HL-60/S4 (cell line): ENCODE results near the gene TCHP.

Source experiments
- in situ Hi-C: fragments of 300-500 bp; cut with MboI; formaldehyde crosslinking; loops from 2 replicates; pipeline ENCODE4 v1.14.3; 2022; ENCODE audit warnings: low sequenced_read_pairs

Gene TCHP

DNA sequence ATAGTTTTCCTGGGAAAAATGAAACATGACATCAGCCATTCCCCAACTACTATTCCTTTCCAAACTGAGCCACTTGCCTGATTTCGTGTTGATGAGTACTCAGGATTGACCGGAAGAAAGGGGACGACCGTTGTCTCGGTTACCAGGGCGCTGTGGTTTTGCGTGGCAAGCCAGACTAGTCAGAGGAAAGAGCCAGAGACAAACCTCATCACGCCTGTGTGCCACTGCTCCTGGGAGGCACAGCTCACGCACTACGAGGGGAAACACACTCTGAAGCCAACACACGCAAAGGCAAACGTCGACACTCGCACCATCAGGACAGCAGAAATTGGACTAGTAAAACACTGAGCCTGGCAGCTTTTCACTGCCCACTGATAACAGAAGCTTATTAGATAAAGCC is 61.1 kb downstream of the TCHP start:
- in situ Hi-C loops = no loop called here

DNA sequence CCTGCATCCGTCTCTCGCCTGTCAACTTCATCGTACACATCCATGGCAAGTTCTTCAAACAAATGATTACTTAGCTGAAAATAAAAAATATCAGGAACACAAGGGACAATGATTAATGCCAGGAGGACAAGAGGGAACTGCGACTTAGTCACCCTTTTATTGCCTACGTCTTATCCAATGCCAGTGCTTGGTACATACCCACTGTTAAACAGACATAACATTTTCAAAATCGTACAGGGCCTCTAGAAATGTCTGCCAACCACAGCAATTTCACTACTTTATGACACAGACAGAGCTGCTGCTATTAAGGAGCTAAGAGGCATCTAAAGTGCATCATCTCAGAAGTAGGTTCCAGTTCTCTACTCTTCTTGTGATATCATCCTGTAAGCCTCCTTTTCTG is 61.5 kb downstream of the TCHP start:
- in situ Hi-C loops = no loop called here

DNA sequence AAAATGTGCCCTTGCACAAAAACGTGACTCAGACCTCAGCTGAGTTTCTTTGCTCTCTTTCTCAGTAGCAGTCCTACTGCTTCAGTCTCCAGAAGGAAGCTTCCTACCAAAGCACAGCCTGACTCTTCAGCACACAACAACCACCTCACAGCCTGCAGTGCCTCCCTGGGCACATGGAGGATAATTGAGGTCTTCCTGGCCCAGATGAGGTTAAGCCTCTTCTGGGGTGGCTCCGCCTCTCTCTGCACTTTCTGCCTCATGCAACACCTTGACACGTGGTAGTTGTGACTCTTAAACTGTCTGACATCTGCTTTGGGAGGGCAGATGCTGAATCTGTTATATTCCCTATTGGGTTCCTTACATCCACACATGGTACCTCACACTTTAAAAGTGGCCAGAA is 62.3 kb downstream of the TCHP start:
- in situ Hi-C loops = no loop called here

DNA sequence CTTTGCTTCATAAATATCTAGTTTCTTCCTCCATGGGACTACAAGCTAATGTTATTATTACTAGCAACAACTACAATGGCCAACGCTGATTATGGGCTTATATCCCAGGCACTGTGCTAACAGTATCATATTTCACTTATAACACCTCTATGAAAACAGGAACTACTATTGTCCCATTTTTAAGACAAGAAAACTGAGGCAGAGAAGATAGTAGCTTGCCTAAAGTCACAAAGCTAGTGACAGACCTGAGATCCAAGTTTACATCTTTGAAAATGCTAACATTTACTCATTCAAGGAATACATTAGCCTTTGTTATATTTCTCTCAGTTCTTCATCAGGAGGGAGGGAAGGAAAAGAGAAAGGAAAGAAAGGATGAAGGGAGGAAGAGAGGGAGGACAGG is 63.3 kb downstream of the TCHP start:
- in situ Hi-C loops = no loop called here

- in situ Hi-C loops = no loop called here
Measured at GRCh38 chr12:109963743-109964429, 63.8 kb downstream of the TCHP start.

GRCh38 chr12:109966546-109966945 is 66.5 kb downstream of the TCHP start:
- in situ Hi-C loops = no loop called here

- in situ Hi-C loops = no loop called here
Measured at GRCh38 chr12:109967383-109968031, 67.4 kb downstream of the TCHP start.
